ENCODE results near the gene CAMP.
A peak's percentile ranks its signal among the peaks of the same experiment; 100 is the strongest.
"Not testable (repeated sequence)": the region's sequence is repeated elsewhere in the genome, so short reads cannot be mapped to it uniquely, and the experiment has no call there.

Gene CAMP, protein sequence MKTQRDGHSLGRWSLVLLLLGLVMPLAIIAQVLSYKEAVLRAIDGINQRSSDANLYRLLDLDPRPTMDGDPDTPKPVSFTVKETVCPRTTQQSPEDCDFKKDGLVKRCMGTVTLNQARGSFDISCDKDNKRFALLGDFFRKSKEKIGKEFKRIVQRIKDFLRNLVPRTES

DNA sequence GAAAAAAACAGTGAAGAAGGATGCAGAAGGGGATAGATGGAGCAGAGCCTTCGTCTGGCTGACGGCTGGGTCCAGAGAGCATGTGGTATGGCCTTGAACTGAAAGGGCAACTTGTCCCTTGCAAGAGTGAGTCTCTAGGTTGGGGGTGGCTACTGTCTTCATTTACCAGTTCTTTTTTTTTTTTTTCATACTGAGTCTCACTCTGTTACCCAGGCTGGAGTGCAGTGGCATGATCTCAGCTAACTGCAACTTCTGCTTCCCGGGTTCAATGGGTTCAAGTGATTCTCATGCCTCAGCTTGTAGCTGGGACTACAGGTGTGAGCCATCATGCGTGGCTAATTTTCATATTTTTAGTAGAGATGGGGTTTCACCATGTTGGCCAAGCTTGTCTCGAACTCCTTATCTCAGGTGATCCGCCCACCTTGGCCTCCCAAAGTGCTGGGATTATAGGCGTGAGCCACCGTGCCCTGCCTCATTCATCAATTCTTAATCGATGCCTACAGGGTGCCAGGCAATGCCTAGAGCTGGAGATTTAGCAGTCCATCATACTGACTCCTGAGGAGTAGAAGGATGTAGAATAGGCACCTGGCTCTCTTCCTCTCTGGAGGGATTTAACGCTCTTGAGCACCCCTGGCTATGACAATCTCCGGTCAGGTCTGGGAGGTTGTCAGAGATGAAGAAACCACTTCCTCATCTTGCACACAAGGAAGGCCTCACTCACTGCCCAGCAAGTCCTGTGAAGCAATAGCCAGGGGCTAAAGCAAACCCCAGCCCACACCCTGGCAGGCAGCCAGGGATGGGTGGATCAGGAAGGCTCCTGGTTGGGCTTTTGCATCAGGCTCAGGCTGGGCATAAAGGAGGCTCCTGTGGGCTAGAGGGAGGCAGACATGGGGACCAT lies at the start of gene CAMP:
TSS of gene CAMP (plus strand) at position 880 of the 898 bp plus-strand sequence. CDS start at position 897, 17 bp downstream.
- DNase-seq, result peak; percentile 78

DNA sequence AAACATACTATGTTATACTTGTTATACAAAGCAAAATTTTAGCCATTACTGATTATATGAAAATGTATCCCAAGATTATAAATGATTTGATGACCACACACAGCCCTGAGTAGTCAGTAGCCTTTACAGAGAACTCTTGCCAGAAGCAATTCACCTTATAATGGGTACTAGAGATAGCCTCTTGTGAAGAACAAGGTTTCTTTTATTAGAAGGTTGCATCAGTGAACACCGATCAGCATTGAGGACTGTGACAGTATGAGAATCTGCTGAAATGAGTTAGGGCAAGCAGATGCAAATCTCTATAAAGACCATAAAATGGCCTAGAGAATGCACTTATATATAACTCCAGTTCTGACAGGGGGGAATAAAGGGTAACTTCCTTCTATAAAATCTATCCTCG lies 45.2 kb upstream of the CAMP start:
- DNase-seq, result no peak

DNA sequence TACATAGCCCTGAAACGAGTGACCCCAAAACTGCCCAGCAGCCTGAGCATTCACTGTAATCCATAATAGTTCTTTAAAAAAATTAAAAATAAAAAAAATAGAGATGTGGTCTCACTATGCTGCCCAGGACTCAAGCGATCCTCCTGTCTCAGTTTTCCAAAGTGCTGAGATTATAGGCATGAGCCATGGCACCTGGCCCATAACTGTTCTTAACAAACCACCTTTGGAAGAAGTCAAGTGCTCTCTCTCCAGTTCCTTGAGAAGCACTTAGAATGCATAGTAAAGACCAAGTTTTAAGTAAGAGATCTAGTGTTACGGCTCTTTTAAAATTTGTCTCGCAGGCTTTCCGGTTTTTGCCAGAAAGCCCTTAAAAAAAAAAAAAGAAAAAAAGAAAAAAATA lies 43.3 kb upstream of the CAMP start:
- DNase-seq, result no peak

DNA sequence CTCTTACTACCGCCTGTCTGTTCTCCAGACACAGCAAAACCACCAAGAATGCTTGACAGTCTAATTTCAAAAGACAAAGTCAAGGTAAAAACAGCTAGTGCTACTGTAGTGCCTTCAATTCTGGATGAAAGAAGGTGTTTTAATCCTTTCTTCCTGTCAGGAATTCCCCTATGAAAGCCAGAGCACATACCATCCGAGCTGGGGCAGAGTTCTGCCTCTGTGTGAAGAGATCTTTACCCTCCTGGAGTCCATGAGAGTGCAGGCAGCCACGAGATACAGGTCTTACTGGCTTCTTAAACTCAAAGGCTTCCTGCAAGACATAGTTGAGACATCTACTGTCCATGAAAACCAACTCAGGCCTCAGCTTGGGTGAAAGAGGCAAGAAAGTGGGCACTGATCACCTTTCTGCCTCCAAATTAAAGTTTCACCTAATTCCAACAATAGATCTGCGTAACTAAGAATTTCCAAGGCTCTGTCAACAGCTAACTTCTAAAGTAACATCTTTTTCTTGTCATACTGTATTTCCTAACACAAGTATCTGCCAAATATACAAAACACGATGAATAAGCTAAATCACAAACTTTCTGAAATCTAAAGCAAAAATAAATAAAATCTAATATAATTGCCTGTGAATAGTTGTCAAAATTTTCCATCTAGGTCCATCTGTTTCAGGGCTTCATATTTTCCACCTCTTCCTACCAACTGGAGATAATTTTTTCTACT lies 42.6 kb upstream of the CAMP start:
- DNase-seq, result no peak

DNA sequence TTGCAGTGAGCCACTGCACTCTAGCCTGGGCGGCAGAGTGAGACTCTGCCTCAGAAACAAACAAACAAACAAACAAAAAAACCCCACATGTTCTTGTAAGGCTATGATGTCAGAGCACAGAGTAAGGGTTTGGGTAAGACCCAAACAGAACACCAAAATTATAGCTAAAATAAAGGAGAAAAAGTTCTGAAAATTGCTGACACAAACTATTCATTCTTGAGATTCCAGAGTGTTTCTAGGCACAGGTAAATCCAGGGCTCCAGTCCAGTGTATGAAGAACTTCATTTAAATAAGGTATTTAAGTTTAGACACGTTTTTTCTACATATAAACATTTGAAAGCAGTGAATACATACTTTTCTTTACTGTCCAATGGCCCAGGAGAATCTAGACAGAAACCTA lies 39.0 kb upstream of the CAMP start:
- DNase-seq, result no peak

DNA sequence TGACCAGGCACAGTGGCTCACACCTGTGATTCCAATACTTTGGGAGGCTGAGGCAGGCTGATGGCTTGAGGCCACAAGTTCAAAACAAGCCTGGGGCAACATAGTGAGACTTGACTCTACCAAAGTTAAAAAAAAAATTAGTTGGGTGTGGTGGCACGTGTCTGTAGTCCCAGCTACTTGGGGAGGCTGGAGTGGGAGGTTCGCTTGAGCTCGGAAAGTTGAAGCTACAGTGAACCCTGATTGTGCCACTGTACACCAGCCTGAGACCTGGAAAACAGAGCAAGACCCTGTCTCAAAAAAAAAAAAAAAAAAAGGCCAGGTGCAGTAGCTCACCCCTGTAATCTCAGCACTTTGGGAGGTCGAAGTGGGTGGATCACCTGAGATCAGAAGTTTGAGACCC lies 38.2 kb upstream of the CAMP start:
- no peak for DNase-seq

DNA sequence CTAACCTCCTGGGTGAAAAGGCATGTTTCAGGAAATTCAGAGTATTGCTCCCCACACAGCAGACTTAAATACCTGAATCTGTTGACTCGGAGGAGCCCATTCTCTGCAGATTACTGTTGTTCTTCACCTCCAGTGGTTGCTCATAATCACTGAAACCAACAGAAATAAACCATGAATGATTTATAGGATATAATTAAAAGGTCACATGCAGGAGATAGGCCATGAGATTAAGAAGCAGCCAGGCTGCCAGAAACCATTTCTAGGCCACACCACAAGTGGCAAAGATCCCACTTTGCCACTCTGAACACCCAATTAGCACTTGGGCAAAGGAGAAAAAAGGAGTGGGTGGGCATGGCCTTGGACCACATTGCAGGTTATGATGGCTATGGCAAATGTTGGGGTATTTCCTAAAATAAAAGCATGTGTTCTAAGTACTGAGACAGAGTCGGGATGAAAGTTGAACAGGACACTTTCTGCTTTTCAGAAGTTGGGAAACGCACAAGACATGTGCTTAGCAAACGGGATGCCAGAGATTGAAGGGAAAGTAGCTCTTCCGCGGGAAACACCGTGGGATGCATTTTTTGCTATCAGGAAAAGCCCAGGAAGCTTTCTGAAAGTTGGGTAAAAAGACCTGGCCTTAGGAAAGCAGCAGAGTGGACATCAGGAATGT lies 36.5 kb upstream of the CAMP start:
- DNase-seq, result peak; percentile 14

DNA sequence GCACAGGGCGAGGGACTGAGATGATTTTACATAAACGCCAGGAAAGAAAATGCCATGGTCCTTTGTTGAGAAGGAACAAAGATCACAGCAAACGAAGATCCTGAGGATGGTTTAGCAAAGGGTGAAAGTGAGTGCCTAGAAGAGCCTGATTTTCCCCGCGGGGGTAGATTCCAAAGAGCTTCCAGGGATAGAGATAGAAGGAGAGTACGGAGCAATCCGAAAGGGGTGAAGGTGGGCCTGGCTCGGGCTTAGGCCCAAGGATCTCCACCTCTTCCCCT lies 36.1 kb upstream of the CAMP start:
- no peak for DNase-seq

DNA sequence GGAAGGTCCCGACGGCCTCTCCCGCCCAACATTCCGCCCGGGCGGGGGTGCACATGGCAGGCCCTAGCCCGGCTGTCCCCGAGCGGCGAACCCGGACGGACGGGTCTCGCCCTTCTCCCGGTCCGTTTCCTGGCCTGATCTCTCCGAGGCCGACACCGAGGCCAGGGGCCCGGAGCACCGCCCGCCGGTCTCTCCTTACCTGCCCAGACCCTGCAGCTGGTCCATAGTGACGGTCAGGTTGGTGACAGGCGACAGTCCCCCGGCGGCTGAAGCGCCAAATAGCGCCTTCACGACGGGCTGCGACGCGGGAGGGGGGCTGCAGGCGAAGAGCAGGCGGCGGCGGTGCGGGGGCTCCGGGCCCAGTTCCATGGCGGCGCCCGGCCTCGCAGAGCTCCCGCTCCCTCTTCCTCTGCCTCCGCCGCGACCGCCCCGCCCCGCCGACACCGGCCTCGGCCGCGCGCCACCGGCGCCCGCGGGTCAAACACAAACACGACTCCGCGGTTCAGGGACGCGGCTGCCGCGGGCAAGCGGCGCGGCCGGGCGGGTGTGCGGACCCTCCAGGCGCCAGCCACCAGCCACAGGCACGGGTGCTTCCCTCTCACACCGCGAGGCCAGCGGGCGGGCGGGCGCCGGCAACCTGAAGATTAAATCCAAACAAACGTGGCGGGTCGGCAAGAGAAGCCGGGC lies 35.6 kb upstream of the CAMP start:
- peak; percentile 16 for DNase-seq

DNA sequence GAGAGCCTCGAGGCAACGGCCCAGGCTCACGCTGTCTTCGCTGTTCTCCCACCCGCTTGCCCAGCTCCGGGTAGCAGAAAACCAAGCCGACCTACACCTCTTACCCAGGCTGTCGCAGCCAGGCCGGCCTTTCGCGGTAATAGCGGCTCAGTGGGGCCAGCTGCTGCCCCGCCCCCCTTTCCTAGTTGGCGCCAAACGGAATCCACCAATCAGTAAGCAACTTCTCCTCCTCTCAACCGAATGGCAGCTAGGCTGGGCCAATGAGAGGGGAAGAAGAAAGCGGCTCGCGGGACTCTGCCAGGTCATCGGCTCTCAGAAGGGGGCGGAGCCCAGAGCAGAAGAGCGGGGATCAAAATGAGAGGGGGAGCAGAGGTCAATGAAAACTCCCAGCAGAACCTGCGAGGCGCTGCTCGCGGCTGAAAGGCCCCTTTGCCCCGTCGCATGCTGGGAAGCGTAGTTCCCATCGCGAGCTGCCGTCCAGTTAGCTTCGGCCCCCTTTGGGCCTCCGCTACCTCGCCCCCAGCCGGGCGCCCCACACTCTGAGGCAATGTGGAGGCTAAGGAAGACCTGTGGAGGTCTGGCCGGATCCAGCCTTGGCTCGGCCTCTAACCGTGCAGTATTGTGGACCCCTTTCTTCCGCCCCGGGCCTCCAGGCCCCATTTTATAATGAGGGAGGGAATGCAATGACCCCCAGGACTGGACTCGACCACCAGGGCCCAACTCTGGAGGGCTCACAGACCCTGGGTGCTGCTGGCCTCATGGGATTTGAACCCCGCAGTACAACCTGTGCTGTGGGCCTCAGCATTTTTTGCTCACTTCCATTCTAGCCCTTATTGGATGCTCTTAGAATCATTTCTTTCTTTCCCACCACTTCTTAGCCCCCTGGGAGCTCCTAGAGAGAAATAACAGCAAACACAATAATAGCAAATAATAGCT lies 34.8 kb upstream of the CAMP start, which contains the start of gene CDC25A:
TSS of gene CDC25A (minus strand) at position 152 of the 936 bp plus-strand sequence. CDS start 470 bp downstream, outside the sequence.
- DNase-seq, result peak; percentile 100

DNA sequence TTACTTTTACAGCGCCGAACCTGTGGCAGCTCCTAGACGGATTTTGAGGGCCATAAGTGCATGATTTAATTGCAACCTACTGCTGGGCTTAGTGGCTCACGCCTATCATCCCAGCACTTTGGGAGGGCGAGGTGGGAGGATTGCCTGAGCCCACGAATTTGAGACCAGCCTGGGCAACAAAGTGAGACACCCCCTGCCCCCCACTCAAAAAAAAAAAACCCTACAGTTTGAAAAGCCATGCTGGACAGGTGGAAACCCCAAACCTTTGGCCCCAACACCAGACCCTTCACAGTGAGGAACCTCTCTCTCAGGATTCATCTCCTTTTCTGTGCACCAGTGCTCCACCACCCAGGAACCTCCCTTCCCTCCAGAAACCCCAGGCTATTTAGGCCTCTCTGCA lies 34.0 kb upstream of the CAMP start:
- no peak for DNase-seq

DNA sequence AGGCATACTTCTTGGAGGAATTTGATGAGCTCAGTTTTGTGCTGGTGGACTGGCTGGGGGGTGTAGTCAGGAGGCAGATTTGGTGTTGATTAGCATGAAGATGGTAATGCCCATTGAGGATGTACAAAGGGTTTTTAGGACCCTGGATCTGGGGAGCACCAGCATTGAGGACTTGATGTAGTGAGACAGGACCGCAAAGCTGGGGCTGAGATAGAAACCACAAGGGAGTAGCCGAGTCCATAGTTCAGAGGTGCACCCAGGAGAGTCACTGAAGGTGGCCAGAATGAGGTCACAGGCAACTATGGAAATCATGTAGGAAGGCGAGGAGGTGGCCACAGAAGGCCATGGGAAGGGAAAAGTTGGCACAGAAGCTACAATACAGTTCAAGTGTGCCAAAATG lies 32.4 kb upstream of the CAMP start:
- DNase-seq, result no peak

DNA sequence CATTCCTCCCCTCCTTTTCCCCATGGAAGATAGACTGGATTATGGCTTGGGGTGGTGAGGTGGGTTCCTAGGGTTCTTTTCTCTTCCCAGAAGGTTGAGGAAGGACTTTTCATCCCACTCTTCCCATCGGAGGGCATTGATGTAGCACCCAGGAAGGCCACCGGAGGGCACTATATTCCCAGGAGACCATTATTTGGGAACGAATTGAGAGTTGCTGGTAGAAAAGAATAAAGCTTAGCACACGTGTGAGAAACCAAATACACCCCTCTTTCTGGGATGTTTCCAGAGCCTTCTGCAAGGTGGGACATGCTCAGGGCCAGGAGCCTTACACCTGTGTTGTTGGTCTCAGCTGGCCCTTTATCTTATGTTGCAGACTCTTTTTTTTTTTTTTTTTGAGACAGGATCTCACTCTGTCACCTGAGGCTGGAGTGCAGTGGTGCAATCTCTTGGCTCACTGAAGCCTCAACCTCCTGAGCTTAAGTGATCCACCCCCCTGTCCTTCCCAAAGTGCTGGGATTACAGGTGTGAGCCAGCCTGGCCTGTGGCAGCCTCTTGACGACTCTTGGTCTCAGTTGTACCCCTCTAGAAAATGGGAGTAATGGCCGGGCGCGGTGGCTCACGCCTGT lies 28.7 kb upstream of the CAMP start:
- peak; percentile 67 for DNase-seq

DNA sequence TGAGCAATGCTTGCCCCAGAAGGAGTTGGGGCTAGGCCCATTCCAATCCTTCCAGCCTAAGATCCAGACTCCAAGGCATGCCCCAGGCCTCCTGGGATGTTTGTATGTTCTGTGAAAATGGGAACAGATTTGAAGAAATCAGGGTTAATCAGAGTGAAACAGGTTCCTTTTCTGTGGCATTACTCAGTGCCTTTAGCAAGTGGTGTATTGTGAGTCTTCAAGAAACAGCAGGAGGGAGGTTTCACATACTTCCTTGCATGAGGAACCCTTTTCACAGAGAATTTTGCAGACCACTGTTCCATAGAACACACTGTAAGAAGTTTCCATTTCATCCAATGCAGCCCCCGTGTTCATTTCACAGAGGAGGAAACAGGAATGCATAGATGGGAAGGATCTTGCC lies 26.7 kb upstream of the CAMP start:
- no peak for DNase-seq

DNA sequence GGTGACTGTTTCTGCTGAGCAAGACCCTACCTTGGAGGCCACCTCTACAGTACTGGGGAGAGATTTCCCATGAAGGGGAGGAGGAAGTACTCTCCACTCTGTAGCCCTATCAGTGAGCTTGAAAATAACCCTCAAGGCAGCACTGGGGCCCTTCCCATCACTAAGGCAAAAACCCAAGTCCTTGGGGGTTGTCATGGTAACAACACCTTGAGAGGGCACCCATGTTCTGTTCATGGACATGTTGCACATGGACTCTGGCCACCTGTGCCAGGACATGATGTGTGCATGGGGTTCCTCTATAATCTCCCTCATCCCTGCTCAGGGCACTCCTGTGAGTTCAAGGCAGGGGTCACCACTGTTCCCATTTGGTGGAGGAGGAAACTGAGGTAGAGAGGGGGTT lies 24.2 kb upstream of the CAMP start:
- no peak for DNase-seq

DNA sequence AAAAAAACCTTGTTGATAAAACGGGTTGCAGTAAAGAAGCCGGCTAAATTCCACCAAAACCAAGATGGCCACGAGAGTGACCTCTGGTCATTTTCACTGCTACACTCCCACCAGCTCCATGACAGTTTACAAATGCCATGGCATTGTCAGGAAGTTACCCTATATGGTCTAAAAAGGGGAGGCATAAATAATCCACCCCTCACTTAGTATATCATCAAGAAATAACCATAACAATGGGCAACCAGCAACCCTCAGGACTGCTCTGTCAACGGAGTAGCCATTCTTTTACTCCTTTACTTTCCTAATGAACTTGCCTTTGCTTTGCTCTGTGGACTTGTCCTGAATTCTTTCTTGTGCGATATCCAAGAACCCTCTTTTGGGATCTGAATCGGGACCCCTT lies 20.7 kb upstream of the CAMP start:
- no peak for DNase-seq

DNA sequence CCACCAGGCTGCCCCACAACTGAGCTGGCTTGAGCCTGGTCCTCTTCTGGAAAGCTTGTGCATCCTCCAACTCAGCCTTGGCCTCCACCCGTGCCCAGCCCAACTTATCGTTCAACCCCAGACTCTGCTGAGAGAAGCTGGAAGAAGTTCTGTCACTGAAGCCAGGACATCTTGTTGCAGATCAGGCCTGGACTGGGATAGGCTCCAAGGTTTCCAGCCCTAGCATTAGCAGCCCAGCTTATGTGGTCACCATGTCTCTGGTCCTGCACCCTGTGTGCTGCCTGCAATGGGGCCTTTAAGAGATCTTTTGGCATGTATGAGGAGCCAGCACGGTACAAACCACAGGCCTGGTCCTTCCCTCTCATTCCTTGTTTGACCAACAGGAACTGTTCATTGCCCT lies 15.2 kb upstream of the CAMP start:
- no peak for DNase-seq

DNA sequence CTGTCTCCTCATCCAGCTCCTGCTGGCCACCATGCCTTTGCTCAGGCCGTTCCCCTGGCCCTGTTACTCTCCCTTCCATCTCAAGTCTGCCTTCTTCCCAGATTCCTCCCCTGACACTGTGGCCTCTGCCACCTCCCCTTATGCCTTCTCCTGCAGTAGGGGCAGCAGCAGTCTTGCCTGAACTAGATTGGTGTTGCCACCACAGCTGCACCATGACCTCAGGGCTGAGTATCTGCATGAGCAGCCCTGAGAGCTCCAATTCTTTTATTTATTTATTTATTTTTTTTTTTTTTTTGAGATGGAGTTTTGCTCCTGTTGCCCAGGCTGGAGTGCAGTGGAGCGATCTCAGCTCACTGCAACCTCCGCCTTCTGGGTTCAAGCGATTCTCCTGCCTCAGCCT lies 13.8 kb upstream of the CAMP start:
- no peak for DNase-seq

DNA sequence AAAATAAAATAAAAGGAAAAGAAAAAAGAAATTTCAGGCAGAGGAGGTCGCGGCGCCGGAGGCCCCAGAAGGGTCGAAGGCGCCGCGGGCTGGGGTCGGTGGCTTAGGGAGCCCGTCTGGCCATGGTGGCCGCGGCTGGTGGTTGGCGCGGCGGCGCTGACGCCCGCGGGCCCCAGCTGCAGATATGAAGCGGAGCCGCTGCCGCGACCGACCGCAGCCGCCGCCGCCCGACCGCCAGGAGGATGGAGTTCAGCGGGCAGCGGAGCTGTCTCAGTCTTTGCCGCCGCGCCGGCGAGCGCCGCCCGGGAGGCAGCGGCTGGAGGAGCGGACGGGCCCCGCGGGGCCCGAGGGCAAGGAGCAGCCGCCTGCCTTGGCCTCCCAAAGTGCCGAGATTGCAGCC lies 12.8 kb upstream of the CAMP start:
- not testable (repeated sequence) for DNase-seq

DNA sequence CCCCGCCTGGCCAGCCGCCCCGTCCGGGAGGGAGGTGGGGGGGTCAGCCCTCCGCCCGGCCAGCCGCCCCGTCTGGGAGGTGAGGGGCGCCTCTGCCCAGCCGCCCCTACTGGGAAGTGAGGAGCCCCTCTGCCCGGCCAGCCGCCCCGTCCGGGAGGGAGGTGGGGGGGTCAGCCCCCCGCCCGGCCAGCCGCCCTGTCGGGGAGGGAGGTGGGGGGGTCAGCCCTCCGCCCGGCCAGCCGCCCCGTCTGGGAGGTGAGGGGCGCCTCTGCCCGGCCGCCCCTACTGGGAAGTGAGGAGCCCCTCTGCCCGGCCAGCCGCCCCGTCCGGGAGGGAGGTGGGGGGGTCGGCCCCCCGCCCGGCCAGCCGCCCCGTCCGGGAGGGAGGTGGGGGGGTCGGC lies 11.5 kb upstream of the CAMP start:
- DNase-seq, result not testable (repeated sequence)

DNA sequence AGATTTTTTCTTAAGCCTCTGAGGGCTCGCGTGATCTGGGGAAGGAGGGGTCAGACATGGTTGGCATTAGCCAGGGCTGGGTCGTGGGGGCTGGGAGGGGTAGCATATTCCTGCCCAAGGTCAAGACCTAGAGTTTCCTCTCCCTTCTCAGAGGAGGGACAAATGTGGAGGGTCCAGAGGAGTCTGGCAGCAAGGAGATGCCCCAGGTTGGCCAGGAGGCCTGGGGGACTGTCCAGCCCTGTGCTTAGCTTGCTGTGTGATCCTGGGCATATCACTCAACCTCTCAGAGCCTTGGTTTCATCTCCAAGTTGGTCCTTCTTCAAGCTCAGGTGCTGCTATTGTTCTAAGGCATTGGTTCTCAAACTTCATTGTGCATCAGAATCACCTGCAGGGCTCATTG lies 9.1 kb upstream of the CAMP start:
- no peak for DNase-seq

Data from EL (cell line).